Ishikawa (cell line): ENCODE measurements around the gene WDR1.

ENCODE experiments used
- CEBPB ChIP-seq: IDR thresholded peaks from 2 replicates; pipeline ENCODE4 v1.6.1; 2012
- CREB1 ChIP-seq: IDR thresholded peaks from 2 replicates; pipeline ENCODE4 v1.6.1; 2012; ENCODE audit warnings: low read depth
- EGR1 ChIP-seq: IDR thresholded peaks from 2 replicates; pipeline ENCODE4 v1.6.1; 2012
- EP300 ChIP-seq: IDR thresholded peaks from 2 replicates; pipeline ENCODE4 v1.6.1; 2012; ENCODE audit warnings: borderline replicate concordance
- FOXM1 ChIP-seq: IDR thresholded peaks from 2 replicates; pipeline ENCODE4 v1.6.1; 2012; ENCODE audit warnings: low read depth, borderline replicate concordance
- NFIC ChIP-seq: IDR thresholded peaks from 2 replicates; pipeline ENCODE4 v1.6.1; 2012
- RAD21 ChIP-seq: IDR thresholded peaks from 2 replicates; pipeline ENCODE4 v1.6.1; 2012; ENCODE audit warnings: low read depth
- TAF1 ChIP-seq: IDR thresholded peaks from 2 replicates; pipeline ENCODE4 v1.6.1; 2012; ENCODE audit warnings: low read depth, mild to moderate bottlenecking
- TCF12 ChIP-seq: IDR thresholded peaks from 2 replicates; pipeline ENCODE4 v1.6.1; 2012; ENCODE audit warnings: low read depth
- TEAD4 ChIP-seq: IDR thresholded peaks from 2 replicates; pipeline ENCODE4 v1.6.1; 2012
- USF1 ChIP-seq: IDR thresholded peaks from 2 replicates; pipeline ENCODE4 v1.6.1; 2012
- YY1 ChIP-seq: IDR thresholded peaks from 2 replicates; pipeline ENCODE4 v1.6.1; 2012; ENCODE audit warnings: low read depth
- ZBTB7A ChIP-seq: IDR thresholded peaks from 2 replicates; pipeline ENCODE4 v1.6.1; 2012; ENCODE audit warnings: low read depth
- TF ChIP-seq, protein P1 (sequence below): IDR thresholded peaks from 2 replicates; pipeline ENCODE4 v1.6.1; 2012
- TF ChIP-seq, protein P2 (sequence below): IDR thresholded peaks from 2 replicates; pipeline ENCODE4 v1.6.1; 2012; ENCODE audit warnings: low read depth, mild to moderate bottlenecking

WDR1 gene

GRCh38 chr4:10116569-10117358, at the start of gene WDR1:
Gene WDR1, minus strand, starts transcription at chr4:10116799. Its CDS starts 133 bp downstream, at chr4:10116666.
- 0 out of 2 replicates have a peak, but pooled peaks have one; percentile 3 for TF ChIP-seq TEAD4
- peak; percentile 91 for TF ChIP-seq TAF1
- no peak for TF ChIP-seq RAD21
- TF ChIP-seq YY1, result no peak
- TF ChIP-seq NFIC, result no peak
- TF ChIP-seq CEBPB, result no peak
- peak; percentile 71 for TF ChIP-seq CREB1
- TF ChIP-seq USF1, result no peak
- TF ChIP-seq EGR1, result peak; percentile 69
- no peak; the same call in 1 of the 2 replicates for TF ChIP-seq TCF12
- TF ChIP-seq, protein P1, sequence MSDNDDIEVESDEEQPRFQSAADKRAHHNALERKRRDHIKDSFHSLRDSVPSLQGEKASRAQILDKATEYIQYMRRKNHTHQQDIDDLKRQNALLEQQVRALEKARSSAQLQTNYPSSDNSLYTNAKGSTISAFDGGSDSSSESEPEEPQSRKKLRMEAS, result peak; percentile 37; the same call in 1 of the 2 replicates
- TF ChIP-seq EP300, result no peak
- no peak for TF ChIP-seq FOXM1
- TF ChIP-seq, protein P2, sequence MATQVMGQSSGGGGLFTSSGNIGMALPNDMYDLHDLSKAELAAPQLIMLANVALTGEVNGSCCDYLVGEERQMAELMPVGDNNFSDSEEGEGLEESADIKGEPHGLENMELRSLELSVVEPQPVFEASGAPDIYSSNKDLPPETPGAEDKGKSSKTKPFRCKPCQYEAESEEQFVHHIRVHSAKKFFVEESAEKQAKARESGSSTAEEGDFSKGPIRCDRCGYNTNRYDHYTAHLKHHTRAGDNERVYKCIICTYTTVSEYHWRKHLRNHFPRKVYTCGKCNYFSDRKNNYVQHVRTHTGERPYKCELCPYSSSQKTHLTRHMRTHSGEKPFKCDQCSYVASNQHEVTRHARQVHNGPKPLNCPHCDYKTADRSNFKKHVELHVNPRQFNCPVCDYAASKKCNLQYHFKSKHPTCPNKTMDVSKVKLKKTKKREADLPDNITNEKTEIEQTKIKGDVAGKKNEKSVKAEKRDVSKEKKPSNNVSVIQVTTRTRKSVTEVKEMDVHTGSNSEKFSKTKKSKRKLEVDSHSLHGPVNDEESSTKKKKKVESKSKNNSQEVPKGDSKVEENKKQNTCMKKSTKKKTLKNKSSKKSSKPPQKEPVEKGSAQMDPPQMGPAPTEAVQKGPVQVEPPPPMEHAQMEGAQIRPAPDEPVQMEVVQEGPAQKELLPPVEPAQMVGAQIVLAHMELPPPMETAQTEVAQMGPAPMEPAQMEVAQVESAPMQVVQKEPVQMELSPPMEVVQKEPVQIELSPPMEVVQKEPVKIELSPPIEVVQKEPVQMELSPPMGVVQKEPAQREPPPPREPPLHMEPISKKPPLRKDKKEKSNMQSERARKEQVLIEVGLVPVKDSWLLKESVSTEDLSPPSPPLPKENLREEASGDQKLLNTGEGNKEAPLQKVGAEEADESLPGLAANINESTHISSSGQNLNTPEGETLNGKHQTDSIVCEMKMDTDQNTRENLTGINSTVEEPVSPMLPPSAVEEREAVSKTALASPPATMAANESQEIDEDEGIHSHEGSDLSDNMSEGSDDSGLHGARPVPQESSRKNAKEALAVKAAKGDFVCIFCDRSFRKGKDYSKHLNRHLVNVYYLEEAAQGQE, result no peak
- TF ChIP-seq ZBTB7A, result no peak

DNA sequence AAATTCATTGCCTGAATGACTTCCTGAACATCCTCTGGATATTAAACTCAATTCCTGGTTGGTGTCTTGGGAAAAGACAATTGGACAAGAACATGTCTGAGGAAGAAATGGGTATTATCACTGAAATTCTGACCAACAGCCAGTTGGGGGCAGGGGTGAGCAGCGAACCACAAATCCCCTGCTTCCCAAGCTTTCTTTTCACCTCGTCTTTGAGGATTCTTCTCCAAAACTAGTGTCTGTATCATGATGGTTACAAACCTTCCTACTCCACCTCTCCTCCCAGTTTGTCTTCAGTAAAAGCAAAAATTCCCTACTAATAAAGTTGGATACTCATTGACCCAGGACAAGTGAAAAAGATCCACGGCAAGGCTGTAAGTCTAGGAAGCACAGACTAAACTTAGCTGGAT, 48.3 kb upstream of the WDR1 start:
- TF ChIP-seq EP300 (no peak), CEBPB (no peak), EGR1 (no peak), RAD21 (peak; percentile 57)

GRCh38 chr4:10163296-10163695, 46.7 kb upstream of the WDR1 start:
- no peak for TF ChIP-seq EP300

- TF ChIP-seq ZBTB7A, result no peak
- no peak for TF ChIP-seq EGR1
- TF ChIP-seq EP300, result no peak
- no peak for TF ChIP-seq CREB1
- TF ChIP-seq RAD21, result no peak
- TF ChIP-seq CEBPB, result no peak
- TF ChIP-seq USF1, result no peak
Observed at GRCh38 chr4:10162341-10163000, 45.9 kb upstream of the WDR1 start.

DNA sequence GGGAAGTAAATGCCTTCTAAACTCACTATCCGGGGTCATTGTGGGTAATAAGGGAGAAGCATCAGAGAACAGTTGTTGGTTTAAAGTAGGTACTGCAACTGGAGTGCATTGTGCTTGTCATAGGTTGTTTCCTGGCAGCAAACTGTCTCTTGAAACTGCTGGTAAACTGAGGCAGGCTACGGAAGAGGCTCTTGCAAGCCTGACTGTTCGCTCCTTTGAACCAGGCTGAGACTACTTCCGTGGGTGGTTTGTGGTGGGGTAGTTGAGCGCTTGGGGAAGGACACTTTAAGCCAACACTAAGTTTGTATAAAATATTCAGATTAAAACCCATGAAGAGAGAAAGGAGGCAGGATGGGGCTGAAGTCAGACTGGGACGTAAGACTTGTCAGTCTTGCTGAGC, 45.2 kb upstream of the WDR1 start:
- no peak for TF ChIP-seq EP300
- TF ChIP-seq ZBTB7A, result no peak
- TF ChIP-seq, protein P2, result no peak
- TF ChIP-seq CEBPB, result no peak

DNA sequence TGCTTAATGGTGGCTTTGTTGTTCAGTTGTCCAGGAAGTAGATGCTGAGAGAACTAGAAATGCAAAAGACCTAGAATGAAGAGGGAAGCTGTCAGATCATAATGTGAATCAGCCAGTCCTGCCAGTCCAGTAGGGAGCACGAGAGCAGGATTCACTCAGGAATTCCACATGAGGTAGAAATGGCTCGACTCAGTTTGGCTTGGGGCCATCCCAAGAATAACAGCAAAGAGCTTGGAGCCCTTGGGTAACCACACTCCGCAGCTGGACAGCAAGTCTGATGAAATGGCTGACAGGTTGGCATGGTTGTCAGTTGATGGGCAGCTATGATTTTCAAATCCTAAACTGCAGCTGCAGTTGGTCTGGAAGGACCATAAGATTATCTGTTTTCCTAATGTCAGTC, 44.5 kb upstream of the WDR1 start:
- TF ChIP-seq USF1 (no peak), NFIC (no peak), EGR1 (no peak), CEBPB (no peak), TCF12 (no peak)
